HG03469 (cell line): Measurements from ENCODE around the gene ANGPT4.

Source experiments
- ATAC-seq: cut with Tn5 transposase; IDR thresholded peaks from one replicate; pipeline ENCODE4 v1.9.1; 2021; ENCODE audit warnings: mild to moderate bottlenecking, moderate library complexity, moderate number of reproducible peaks; ENCODE audit not compliant: unreplicated experiment

The ANGPT4 gene

DNA sequence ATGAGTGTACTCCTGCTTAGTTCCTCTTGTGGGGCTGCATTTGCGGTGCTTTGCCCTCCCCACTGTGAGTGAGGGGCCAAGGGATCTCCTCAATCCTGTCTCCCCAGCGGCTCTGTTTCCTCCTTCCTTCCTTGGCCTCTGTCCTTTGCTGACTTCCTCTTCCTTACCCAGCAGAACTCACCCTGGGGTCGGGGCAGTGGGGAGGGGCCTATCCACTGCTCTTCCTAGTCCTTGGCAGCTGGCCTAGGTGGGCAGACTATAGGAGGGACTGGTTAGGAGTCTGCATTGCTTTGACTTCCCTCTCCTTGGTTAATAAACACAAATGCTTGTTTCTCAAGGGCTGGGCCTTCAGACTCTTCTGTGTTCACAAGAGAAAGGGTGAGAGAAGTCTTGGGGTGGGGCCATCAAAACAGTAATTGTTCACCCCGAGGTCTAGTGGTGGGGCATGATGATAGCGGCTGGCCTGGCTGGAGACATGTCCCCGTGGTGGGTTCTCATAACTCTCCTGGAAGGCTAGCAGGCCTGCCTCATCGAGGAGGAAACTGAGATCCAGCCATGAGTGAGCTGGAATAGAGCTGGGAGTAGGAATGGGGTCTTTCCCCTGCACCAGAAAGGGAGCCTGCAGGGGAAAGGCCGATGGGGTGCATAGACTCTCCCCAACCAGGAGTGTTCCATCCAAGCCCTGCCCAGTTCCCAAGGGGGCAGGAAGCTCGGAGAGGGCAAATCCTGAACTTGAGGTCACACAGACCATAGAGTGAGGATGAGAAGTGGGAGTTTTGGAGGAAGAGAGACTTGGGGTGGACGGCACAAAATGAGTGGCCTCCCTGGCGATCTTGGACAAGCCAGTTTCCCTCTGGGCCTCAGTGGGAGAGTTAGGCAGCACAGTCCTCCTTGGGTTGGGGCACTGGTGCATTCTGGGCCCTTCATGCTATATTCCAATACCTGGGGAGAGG is 69.9 kb downstream of the ANGPT4 start:
- ATAC-seq, result no peak

DNA sequence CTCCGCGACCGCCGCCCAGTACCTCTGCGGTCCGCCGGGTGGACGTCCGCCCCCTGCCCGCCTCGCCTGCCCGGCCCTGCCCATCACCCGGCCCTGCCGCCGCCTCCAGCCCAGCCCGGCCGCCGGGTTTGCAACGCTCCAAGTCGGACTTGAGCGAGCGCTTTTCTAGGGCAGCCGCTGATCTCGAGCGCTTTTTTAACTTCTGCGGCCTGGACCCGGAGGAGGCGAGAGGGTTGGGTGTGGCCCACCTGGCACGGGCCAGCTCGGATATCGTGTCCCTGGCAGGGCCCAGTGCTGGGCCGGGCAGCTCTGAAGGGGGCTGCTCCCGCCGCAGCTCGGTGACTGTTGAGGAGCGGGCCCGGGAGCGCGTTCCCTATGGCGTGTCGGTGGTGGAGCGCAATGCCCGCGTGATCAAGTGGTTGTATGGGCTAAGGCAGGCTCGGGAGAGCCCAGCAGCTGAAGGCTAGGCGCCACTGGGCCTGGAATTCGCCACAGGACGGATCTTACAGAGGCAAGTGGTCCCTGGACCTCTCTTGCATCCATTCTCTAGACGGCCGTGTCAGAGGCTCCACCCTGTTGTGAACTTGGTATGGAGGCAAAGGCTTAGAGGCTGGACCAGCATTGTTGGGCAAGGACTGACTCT is 70.8 kb downstream of the ANGPT4 start:
- ATAC-seq, result no peak

DNA sequence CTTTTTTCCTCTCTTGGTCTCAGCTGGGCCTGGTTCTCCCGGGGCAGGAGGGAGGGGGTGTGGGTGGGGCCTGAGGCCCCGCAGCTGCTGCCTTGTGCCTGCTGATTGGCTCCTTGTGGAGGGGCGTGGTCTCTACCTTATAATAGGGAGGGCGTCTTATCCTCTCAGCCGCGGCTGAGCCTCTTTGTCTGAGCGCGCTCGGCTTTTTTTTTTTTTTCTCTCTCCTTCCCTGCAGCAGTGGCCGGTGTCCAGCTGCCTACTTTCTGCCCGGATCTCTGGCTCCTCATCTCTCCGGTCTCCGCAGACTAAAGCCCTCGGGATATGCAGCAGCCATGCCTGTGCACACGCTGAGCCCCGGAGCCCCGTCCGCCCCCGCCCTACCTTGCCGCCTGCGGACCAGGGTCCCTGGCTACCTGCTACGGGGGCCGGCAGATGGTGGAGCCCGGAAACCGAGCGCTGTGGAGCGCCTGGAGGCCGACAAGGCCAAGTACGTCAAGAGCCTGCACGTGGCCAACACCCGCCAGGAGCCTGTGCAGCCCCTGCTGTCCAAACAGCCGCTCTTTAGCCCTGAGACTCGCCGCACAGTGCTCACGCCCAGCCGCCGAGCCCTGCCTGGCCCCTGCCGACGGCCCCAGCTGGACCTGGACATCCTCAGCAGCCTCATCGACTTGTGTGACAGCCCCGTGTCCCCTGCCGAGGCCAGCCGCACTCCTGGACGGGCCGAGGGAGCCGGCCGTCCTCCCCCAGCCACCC is 71.5 kb downstream of the ANGPT4 start:
- ATAC-seq, result peak; percentile 85

DNA sequence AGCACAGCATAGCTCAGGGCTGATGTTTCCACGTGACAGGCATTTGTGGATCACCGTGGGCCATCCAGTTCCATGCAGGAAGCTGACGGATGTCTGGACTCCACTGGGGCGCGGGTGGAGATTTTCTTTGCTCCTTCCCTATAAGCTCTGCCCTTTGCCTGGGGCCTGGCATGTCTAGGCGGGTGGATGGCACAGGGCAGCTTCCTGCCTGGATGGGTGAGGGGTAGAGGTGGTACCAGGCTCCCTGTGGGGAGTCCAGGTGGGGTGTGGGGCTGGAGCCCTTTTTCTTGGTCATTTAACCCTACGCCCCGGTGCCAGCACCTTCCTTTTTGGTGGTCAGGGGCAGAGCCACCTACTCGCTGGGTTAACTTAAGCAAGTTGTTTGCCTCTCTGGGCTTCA is 72.2 kb downstream of the ANGPT4 start:
- no peak for ATAC-seq

DNA sequence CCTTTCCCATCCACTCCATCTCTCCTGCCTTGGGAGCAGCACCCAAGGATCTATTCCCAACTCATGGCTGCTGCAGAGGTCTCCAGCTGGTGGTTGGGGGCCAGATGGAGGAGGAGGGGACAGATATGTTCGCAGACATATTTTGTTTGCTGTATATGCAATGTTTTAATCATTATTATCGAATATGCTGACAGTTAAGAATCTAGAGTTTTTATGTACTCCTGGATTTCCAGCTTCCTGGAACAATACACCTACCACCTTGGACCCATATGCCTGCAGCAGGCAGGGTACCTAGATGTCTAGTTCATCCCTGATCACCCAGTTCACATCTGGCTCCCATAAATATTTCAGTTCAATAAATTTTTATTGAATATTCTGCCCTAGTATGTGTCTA is 73.6 kb downstream of the ANGPT4 start:
- no peak for ATAC-seq

DNA sequence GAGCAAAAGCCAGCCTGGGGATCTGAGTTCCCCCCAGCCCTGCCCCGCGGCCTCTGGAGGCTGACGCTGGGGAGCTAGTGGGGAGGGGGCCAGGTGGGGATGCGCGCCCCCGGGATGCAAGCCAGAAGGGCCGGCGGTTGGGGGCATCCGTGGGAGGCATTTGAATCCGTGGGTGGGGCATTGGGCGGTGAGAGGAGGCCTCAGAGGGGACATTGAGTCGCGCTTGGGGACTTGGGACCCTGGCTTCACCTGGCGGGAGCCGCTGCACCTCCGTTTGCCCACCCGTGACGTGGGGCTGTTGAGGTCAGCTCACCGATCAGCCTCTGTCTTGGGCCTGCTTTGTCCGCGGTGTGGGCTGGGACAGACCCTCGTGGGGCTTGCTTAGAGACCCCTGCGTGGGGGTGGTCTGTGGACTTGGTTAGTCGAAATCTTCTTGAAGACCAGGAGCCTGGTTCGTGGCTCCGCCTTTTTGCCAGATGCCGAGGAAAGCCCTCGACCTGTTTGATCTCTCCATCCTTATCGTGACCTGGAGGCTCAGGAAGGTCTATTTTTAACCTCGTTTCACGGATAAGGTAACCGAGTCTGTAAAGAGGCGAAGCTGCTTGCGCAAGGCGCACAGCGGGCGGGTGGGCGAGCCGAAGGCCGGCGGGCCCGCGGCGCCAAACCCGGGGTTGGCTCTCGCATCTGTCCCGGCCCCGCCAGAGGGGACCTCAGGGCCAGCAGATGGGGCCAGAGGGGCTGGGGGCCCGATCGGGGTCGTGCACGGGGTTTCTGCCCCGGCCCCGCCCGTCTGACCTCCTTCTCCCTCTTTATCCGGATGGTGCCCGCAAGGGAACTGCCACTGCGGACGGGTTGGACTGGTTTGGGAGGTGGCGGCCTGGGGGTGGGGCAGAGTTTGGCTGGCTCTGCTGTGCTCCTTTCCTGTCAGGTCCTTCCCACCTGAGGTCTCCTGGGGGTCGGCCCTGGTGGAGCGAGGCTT is 74.3 kb downstream of the ANGPT4 start:
- ATAC-seq, result no peak

DNA sequence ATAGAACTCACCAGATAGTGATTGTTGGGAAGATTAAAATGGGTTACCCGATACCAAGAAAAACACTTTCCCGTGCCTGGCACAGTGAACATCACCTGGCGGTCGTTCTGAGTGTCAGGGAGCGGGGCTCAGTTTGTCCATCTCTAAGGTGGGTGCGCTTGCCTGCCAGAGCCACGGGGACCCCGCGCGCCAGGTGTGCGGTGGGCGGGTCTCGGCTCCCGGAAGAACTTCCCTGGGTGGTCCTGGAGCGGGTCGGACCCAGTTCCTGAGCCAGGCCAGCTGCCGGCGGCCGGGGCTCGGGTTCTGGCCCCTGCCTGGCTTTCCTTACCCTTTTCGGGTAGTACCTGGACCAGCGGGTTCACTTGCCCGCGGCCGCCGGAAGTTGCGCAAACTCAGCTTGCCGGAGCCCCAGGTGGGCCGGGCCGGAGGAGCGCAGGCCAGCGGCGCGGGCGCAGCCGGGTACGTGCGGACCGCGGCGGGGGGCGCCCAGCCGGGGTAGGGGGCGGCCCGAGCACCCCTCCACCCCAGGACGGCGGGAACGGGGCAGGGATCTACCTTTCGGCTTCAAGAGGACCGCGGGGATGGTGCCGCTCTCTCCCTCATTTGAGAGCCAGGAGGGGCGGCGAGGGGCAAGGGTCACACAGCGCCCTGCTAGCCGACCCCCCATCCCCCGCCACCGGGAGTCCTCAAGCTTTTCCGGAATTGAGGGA is 75.1 kb downstream of the ANGPT4 start:
- no peak for ATAC-seq

DNA sequence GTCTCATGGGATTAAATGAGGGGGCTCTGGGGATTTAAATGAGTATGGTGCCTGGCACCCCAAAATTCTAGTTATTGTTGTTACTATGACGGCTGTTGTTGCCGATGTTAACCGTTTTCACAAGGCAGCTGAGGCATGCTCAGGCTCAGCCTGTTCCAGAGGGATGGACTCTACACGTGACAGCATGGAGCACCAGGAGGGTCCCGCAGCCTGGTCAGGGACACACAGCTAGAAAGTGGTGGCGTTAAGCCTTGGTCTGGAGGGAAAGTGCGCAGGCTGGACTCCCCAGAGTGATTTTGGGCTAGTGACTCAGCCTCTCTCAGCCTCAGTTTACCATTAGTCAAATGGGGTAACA is 75.7 kb downstream of the ANGPT4 start:
- no peak for ATAC-seq

DNA sequence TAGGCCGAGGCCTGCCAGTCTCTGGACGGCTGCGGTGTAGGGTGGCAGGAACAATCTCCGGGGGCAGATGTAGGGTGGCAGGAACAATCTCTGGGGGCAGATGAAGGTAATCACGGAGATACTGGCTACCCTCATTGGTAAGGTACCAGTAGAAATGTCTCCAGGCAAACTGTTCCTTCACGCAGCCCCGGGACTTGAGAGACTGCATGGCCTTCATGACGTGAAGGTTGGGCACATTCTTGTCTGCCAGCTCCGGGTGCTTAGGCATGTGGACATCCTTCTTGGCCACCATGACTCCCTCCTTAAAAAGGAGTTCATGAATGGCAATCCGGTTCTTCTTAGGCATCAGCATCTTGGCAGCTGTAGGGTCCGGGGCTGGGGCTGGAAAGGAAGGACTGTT is 76.5 kb downstream of the ANGPT4 start:
- ATAC-seq, result no peak

DNA sequence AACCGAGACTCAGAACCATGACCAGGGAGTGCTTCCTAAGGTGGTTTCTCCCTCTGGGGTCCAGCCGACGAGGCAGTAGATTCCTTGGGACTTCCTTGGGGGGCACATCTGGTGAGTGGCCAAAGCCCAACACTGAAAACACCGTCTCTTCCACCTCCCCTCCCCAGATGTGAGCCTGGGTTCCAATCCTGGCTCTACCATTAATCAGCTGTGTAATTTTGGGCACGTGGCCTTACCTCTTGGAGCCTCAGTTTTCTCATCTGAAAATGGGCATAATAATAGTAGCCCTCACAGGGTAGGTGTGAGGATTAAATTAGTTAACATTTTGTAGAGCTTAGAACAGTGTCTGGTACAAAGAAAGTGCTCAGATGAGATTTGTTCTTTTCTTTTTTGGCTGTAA is 77.1 kb downstream of the ANGPT4 start:
- no peak for ATAC-seq

DNA sequence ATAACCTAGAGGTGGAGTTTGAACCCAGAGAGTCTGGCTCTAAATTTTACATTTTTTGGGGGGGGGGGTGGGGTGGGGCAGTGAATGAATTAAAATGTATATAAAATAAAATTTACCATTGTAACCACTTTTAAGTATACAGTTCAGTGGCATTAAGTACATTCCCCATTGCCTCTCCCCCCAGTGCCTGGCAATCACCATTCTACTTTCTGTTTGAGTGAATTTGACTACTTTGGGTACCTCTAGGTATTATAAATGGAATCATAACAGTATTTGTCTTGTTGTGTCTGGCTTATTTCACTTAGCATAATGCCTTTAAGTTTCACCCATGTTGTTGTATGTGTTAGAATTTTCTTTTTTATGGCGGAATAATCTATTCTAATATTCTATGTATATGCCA is 79.9 kb downstream of the ANGPT4 start:
- ATAC-seq, result no peak

DNA sequence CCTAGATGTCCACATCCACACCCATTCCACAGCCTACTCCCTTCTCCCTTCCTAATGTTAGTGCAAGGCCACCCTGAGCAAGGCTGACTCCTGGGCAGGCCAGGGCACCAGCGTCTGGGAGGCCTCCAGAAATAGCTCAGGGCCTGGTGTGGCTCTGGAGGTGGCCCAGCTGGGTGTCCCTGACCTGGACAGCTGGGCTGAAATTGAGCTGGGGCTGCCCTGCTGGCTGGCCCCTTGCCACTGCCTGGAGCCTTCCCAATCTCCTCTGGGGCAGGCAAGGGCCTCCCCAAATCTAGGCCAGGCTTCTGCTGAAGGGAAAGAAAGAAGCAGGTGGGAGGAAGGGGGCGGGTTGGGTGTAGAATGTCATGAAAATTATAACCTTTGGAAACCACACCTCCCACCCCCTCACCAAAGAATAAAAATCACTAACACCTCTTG is 80.5 kb downstream of the ANGPT4 start:
- no peak for ATAC-seq

DNA sequence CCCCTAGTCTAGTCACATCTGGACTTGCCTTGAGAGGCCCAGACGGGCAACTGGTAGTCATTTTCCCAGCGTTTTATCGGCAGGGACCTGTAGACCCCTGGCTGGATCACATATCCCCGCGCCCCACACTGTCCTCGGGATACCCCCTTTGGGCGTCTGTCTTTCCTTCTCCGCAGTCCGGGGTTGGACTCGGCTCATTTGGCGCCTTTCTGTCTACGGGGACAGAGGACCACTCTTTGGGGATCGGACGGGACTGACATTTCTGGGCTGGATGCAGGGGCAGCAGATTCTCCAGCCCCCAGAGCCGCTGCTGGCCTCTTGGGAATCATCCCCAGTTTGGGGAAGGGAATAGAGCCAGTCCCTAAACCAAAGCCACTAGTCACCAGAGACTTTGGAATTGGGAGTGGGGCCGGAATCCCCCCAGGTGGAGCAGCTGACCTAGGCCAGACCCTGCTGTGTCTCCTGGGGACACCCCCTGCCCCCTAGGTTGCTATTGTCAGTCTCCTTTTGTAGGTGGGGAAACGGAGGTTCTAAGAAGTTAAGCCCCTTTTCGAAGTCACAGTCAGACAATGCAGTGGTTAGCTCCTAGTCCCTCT is 81.9 kb downstream of the ANGPT4 start:
- no peak for ATAC-seq

DNA sequence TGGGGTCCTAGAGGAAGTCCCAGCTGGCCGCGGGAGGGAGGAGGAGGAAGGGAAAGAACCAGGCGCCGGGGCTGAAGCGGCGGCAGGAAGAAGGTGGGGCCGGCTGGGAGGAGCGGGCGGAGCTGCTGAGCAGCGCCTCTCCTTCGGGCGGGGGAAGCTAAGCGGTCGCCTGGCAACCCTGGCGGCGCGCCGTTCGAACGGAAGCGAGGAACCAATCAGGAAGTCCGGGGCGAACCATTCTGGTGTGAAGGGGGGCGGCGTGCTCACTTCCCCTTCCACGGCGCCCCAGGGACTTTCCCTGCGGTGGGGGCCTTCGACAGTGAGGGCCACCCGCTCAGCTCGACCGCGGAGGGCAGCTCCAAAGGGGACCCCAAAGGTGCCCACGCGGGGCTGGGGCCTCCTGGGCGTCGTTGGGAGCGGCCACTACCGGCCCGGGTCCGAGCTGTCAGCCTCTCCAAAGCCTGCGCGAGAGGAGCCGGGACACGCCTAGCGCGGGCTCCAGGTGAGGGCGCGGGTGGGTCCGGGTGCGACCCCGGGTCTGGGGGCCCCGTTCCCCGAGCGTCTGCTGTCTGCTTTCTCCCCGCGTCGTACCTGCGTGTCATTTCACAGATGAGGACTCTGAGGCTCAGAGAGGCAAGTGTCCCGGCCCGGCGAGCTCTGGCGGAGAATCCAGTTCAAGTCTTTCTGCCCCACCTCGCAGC is 82.5 kb downstream of the ANGPT4 start, which contains the start of gene FAM110A:
TSS of gene FAM110A (plus strand) at position 266 of the 701 bp plus-strand sequence. CDS start 11,090 bp downstream, outside the sequence.
- ATAC-seq, result peak; percentile 85

DNA sequence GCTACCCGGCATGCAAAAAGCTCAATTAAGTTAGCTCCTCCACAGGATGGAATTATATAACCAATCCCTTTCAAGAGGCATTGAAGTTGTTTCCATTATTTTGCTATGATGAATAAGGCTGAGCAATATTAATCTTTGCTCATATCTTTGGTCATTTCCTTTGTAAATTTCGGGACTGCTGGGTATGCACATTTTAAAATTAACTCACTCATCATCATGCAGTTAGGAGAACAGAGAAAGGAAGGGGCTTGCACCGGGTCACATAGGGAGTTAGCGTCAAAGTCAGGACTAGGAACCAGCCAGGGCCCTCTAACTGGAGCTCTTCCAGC is 83.0 kb downstream of the ANGPT4 start:
- ATAC-seq, result peak; percentile 1

DNA sequence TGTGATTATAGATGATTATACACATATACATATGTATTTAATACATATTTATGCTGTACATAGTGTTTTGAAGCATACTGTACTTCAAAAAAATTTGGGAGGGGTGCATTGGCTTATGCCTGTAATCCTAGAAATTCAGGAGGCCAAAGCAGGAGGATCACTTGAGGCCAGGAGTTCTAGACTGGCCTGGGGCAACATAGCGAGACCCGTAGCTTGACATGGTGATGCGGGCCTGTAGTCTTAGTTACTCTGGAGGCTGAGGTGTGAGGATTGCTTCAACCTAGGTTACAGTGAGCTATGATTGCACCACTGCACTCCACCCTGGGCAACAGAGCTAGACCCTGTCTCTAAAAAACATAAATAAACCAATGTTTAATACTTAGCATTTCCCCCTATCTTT is 84.2 kb downstream of the ANGPT4 start:
- no peak for ATAC-seq

DNA sequence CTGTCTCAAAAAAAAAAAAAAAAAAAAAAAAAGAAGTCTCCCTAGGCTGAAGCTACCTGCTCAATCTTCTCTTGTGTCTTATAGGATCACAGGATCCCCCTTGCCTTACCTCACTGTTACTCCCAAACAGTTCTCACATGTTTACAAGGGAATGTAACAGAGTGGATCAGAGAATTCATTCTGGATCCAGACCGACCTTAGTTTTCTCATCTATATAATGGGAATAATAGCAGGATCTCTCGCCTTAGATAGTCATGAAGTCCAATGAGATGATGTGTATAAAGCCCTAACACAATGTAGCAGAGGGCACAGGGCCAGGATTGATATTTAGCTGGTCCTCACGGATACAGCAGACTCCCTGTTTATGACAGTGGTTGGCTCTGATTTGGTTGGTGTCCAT is 84.9 kb downstream of the ANGPT4 start:
- ATAC-seq, result no peak

DNA sequence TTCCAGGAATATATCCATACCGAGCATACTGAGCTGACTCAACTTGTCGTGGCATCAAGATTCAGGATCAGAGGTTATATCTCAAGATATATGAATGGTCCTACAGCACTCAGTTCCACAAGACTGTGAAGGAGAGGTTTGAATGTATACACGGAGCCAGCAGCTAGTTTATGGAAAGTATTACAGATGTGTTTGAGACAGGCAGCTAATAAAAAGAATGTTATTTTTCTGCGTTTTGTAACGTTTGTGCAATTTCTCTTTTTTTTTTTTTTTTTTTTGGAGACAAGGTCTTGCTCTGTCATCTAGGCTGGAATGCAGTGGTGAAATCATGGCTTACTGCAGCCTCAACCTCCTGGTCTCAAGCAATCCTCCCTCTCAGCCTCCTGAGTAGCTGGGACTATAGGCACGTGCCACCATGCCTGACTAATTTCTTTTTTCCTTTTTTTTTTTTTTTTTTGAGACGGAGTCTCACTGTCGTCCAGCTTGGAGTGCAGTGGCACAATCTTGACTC is 86.1 kb downstream of the ANGPT4 start:
- ATAC-seq, result no peak

DNA sequence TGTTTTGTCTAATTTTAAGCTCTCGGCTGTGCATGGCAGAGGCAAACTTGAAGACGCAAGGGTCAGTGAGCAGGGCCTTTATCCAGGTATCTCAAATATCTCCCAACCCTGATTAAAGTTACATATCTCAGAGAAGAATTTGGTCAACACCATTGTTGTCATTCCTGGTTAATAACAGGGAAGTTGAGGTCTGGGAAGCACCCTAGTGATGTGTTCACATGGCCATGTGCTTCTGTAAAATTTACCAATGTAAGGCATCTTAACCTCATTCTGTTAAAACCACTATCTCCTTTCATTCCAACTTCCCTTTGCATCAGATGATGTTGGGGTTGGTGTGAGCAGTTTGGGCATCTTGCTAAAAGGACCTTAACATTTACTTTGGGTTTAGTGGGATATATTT is 86.6 kb downstream of the ANGPT4 start:
- ATAC-seq, result no peak
